GM19324 (cell line): ENCODE measurements around the gene ZNF700.
"Not testable (repeated sequence)": the region's sequence is repeated elsewhere in the genome, so short reads cannot be mapped to it uniquely, and the experiment has no call there.

ENCODE experiments used
- ATAC-seq: cut with Tn5 transposase; IDR thresholded peaks from one replicate; pipeline ENCODE4 v1.9.1; 2021; ENCODE audit warnings: mild to moderate bottlenecking, moderate library complexity; ENCODE audit not compliant: unreplicated experiment, low FRiP score

The ZNF700 gene

DNA sequence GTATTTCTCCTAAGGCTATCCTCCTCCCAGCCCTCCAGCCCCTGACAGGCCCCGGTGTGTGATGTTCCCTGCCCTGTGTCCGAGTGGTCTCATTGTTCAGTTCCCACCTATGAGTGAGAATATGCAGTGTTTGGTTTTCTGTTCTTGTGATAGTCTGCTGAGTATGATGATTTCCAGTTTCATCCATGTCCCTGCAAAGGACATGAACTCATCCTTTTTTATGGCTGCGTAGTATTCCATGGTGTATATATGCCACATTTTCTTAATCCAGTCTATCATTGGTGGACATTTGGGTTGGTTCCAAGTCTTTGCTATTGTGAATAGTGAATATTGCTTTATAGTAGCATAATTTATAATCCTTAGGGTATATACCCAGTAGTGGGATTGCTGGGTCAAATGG is 10.9 kb downstream of the ZNF700 start:
- ATAC-seq: not testable (repeated sequence)

DNA sequence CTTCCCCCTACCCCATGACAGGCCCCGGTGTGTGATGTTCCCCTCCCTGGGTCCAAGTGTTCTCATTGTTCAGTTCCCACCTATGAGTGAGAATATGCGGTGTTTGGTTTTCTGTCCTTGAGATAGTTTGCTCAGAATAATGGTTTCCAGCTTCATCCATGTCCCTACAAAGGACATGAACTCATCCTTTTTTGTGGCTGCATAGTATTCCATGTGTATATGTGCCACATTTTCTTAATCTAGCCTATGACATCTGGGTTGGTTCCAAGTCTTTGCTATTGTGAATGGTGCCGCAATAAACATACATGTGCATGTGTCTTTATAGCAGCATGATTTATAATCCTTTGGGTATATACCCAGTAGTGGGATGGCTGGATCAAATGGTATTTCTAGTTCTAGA is 13.5 kb downstream of the ZNF700 start:
- ATAC-seq: not testable (repeated sequence)

GRCh38 chr19:11941361-11941887 is 16.5 kb downstream of the ZNF700 start:
- not testable (repeated sequence) for ATAC-seq

DNA sequence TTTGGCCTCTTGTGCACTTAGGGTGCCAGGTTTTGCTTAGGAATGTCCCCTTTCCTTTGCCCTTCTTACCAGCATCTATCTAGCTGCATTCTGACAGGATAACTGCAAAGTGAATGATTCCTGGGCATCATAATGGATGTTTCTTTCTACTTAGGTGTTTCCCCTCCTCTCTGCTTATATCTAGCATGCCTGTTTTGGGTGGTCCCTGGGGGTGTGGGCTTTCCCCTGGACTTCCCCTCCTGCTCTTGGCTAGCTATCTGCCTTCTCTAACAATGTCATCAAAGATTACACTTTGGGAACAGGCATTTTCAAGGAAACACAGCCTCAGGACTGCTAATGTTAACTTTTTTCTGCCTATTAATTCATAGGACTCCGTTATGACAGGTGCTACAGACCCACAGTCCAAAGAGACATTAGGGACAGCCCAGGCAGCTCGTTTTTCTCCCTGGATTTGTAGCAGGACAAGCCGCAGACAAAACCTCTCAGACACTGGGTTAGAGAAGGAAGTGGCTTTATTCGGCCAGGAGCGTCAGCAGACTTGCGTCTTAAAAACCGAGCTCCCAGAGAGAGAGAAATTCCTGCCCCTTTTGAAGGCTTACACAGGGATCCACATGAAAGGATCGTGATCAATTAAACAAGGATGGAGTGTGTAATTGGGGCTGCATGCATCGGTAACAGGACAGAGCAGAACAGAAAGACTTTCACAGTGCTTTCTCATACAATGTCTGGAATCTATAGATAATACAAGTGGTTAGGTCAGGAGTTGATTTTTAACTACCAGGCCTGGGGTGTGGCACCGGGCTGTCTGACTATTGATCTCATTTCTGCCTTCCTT is 17.3 kb downstream of the ZNF700 start:
- no peak for ATAC-seq

DNA sequence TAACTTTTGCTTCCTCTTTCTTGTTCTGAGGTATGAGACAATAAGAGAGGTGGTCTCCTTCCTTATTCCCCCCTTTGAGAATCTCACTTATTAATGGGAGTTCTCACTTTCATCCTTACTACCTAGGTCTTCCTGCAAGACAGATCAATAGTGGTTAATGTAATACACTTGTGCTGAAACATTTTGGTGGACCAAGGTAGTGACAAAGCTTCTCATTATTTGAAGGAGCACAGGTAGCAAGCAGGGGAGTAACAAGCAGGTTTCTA is 17.9 kb downstream of the ZNF700 start:
- ATAC-seq: no peak

- no peak for ATAC-seq
Measured at GRCh38 chr19:11944656-11945055, 19.7 kb downstream of the ZNF700 start.

GRCh38 chr19:11948646-11949045 is 23.7 kb downstream of the ZNF700 start:
- no peak for ATAC-seq

- no peak for ATAC-seq
Measured at GRCh38 chr19:11949201-11949600, 24.3 kb downstream of the ZNF700 start.

- ATAC-seq: not testable (repeated sequence)
Measured at GRCh38 chr19:11949614-11950080, 24.7 kb downstream of the ZNF700 start.

GRCh38 chr19:11950312-11950711 is 25.4 kb downstream of the ZNF700 start:
- ATAC-seq: no peak

DNA sequence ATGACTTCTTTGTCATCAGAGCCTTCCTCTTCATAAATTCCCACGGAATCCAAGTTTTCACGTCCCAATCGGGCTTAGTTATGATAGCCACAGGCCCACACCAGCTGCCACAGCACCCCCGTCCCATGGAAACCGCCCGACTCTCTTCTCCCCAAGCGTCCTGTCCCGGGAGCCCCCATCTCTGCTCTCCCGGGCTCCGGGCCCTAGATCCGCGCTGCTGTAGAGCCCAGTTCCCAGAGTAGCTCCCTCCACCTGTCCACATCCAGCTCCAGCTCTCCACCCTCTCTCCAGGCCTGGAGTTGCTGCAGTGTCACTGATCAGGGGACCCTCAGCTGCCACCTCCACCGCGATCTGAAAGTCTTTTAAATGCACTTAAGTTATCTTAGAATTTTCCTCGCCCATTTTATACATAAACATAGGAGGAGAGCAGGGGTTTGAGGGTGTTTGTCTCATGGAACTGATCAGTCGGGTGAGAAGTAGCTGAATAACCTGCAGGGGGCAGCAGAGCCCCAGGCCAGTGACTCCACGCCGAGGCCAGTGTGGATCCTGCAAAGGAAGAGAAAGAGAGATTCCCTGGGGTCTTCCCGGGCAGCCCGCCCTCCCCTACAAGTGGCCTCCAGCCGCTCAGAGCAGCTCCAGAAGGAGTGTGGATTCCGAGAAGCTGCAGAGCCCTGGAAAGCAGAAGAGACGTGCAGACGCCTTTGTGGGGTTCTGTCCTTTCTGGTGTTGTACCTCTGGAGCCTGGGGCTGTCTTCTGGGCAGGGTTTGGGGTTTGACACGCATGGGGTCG is 38.9 kb downstream of the ZNF700 start:
- no peak for ATAC-seq

- no peak for ATAC-seq
Measured at GRCh38 chr19:11964496-11964857, 39.6 kb downstream of the ZNF700 start.

- ATAC-seq: peak; percentile 46
Measured at GRCh38 chr19:11964858-11965645, 40.1 kb downstream of the ZNF700 start, which contains the start of gene ZNF763. Gene ZNF763, plus strand, starts transcription at chr19:11965040. Its CDS starts 169 bp downstream, at chr19:11965209.

GRCh38 chr19:11970174-11970573 is 45.3 kb downstream of the ZNF700 start:
- no peak for ATAC-seq

DNA sequence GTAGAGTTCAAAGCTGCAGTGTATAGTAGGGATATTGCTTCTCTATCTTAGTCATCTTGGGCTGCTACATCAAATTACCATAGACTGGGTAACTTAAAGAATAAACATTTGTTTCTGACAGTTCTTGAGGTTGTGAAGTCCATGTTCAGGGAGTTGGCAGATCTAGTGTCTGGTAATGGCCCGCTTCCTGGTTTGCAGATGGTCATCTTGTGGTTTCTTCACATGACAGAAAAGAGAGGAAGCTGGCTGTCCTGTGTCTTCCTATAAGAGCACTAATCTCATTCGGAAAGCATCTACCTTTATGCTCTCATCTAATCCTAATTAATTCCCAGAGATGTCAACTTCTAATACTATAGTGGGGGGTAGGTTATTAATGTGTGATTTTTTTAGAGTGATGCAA is 46.1 kb downstream of the ZNF700 start:
- ATAC-seq: no peak

DNA sequence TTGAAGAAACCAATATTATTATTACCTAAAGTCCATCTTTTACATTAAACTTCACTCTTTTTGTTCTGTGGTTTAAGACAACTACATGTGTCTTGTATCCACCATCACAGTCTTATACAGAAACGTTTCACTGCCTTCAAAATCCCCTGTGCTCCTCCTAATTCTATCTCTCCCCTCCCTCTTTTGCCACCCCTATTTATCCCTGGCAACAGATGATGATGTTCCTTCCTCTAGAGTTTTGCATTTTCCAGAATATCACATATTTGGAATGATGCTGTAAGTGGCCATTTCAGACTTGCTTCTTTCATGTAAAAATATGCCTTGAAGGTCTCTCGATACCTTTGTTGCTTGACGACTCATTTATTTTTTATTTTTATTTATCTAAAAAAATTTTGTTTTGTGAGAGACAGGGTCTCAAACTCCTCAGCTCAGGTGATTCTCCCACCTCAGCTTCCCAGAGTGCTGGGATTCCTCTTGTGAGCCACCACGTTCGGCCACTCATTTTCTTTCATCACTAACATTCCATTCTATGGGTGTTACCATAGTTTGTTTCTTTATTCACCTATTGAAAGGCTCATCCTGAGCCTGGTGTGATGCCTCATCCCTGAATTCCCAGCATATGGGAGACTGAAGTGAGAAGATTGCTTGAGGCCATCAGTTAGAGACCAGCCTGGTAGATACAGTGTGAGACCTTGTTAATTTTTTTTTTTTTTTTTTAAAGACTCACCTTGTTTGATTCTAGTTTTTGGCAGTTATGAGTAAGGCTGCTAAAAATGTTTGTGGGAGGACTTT is 48.3 kb downstream of the ZNF700 start:
- no peak for ATAC-seq

- ATAC-seq: no peak
Measured at GRCh38 chr19:11978492-11979100, 53.7 kb downstream of the ZNF700 start.

GRCh38 chr19:11979527-11979926 is 54.6 kb downstream of the ZNF700 start:
- no peak for ATAC-seq

GRCh38 chr19:11982526-11982925 is 57.6 kb downstream of the ZNF700 start:
- no peak for ATAC-seq

GRCh38 chr19:11984986-11985385 is 60.1 kb downstream of the ZNF700 start:
- ATAC-seq: no peak
